D721Med (cell line): ENCODE measurements around the gene CDON.

Experiments
- DNase-seq: peaks from one replicate; pipeline ENCODE4 v3.0.0; 2011; ENCODE audit warnings: low spot score; ENCODE audit not compliant: insufficient read length
- FAIRE-seq: peaks from 2 replicates; lab custom pipeline; 2011; peaks lifted over from hg19 to GRCh38; lab: Jason Lieb, UNC
- TF ChIP-seq, protein P1 (sequence below): IDR thresholded peaks from 2 replicates; pipeline ENCODE4 v1.5.1; 2012; ENCODE audit warnings: mild to moderate bottlenecking, control low read depth; ENCODE audit not compliant: insufficient read depth; ENCODE audit errors: missing control alignments

The CDON gene

DNA sequence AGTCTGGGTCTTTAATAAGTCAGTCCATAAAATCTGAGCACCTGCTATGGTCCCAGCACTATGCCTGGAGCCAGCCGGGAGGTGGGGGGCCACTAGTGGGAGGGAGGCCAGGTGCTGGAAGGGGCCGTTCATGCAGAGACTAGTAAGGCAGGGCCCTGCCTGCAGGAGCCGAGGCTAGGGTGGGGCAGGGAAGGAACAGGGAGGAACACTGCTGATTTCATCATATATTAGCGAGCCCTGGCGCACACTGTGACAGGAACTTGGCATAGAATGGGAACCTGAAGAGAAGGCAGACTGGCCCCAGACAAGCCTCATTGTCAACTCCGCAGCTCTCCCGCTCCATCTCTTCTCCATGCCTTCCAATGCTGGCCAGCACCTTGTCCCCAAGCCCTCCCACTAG, 109.7 kb downstream of the CDON start:
- no peak for DNase-seq

DNA sequence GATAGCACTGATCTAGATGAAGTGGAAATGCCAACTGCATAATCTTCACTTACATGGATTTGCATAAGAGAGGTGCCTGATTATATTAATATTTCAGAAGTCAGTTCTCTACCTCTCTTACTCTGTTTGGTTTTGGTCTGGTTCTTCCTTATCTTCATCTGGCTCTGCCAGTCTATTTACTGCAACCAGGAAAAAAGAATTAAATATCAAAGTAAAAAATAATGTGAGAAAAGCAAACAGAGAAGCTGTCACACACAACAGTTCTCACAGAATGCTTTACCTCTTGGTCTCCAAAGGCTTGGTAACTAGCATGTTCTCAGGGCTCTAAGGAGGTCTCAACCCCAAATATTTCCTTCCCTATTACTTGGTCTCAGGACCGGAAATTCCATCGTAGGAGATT, 110.1 kb downstream of the CDON start:
- FAIRE-seq: no peak
- TF ChIP-seq, protein P1, sequence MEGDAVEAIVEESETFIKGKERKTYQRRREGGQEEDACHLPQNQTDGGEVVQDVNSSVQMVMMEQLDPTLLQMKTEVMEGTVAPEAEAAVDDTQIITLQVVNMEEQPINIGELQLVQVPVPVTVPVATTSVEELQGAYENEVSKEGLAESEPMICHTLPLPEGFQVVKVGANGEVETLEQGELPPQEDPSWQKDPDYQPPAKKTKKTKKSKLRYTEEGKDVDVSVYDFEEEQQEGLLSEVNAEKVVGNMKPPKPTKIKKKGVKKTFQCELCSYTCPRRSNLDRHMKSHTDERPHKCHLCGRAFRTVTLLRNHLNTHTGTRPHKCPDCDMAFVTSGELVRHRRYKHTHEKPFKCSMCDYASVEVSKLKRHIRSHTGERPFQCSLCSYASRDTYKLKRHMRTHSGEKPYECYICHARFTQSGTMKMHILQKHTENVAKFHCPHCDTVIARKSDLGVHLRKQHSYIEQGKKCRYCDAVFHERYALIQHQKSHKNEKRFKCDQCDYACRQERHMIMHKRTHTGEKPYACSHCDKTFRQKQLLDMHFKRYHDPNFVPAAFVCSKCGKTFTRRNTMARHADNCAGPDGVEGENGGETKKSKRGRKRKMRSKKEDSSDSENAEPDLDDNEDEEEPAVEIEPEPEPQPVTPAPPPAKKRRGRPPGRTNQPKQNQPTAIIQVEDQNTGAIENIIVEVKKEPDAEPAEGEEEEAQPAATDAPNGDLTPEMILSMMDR: no peak
- no peak for DNase-seq

More for the DNA sequence above, 109.7 kb downstream of the CDON start:
- no peak for FAIRE-seq
- TF ChIP-seq, protein P1: no peak

DNA sequence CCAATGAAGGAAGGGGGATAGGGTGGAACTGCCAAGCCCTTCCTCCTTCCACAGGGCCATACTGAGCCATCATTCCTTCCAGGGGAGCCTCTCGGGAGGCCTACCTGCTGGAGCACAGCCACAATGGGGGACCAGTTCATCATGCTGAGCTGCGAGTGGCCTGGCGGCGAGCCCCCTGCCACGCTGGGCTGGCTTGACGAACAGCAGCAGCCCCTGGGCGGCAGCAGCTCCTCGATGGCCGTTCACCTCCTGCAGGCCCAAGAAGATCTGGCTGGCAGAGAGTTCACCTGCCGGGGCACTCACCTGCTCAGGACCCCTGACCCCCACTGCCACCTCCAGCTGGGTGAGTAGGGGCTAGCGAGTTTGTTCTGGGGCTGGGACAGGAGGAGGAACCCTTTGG, 110.9 kb downstream of the CDON start:
- no peak for FAIRE-seq
- no peak for DNase-seq
- TF ChIP-seq, protein P1: no peak

DNA sequence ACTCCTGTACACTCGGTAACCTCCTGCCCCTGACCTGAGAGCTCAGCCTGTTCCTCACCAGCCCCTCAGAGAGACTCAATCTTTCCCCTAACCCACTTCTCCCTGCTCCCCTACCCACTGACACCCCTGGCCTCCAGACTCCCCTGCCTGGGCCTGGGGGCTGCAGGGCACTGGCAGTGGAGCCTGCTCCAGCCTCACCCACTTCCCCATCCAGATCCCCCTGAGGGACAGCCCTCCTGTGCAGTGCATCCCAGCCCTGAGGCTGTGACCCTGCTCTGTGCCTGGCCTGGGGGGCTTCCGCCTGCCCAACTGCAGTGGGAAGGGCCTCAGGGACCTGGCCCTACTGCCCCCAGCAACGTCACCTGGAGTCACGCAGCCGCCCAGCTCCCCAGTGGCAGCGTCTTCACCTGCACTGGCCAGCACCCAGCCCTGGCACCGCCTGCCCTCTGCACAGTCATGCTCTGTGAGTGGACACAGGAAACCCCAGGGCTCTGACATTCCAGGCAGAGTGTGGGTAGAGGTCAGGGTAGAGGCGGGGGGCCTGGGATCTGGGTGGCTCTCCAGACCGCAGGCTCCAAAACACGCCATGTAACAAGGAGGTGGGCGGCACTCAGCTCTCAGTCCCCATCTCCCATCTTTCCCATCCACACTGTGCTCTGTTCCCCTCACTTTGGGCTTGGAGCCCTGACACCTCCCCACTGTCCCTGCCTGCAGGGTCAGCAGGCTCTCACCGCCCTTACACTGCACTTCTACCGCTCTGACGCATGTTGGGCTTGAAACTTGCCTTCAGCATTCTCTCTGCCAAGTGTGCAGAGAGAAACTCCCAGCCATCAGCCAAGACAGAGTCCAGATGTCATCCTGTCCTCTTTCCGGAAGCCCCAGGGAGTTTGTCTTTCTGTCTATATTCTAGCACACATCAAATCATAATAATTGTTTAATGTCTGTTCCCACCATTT, 111.7 kb downstream of the CDON start:
- FAIRE-seq (no peak), DNase-seq (no peak)
- TF ChIP-seq, protein P1: no peak

DNA sequence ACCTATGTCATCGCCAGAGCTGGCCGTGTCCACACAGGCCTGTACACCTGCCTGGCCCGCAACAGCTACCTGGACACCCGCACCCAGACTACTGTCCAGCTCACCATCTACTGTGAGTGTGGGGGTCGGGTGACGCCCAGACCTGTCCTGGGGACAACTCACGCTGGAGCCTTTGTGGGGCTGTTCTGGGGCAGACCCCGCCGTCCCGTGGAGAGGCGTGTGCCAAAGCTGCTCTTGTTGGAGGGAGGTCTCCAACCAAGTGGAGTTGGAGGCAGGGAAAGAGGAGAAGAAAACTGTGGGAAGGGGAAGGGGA, 112.5 kb downstream of the CDON start:
- TF ChIP-seq, protein P1: no peak
- no peak for DNase-seq
- FAIRE-seq: no peak

DNA sequence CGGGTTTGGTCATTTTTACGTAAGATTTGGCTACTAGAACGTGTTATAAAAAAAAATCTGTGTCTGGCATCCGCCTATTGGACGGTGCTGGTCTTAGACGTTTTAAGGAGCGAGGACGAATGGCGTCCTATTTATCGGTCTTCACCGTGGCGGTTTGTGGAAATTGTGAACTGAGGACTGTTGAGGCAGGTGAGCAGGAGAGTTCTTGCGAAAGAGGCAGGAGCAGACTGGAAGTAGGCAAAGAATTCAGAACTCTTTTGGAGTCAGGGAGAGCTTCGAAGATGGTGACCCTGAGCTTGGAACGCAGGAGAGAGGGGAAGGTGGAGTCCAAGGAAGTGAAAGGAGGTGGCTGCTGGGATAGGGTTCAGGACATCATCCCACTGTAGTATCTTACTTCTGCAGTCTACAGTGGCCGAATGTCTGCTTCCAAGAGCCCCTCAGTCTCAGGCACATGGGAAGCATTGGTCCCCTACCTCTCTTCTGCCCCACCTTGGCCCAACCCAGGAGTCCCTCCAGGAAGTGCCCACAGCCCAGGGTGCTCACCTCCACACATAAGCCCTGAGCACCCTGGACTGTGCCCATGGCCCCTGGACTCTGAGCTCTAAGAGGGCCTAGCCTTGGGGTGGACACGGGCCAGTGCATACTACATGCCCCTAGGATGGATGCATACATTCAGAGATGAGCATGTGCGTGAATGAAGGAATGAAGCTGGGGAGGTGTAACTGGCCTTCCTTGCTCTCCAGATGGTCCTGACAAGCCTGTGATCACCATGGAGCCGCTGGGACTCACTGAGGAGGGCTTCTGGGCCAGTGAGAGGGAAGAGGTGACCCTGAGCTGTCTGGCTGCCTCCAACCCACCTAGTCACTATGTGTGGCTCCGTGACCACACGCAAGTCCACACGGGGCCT, 113.1 kb downstream of the CDON start:
- TF ChIP-seq, protein P1: no peak
- DNase-seq (no peak), FAIRE-seq (no peak)
